ENCODE measurements around the gene RSU1. TPM values are rescaled to one million over a fixed set of nuclear protein-coding genes. Genes with fewer than 3 reads are reported as not detected.

RSU1 gene
- total and polyA plus RNA-seq, 10 of the 15 experiments (the other 5 are each of a cell fraction or from before 2014, with no cell fraction given) = 49.2 to 139 (median 81.3) TPM

DNA sequence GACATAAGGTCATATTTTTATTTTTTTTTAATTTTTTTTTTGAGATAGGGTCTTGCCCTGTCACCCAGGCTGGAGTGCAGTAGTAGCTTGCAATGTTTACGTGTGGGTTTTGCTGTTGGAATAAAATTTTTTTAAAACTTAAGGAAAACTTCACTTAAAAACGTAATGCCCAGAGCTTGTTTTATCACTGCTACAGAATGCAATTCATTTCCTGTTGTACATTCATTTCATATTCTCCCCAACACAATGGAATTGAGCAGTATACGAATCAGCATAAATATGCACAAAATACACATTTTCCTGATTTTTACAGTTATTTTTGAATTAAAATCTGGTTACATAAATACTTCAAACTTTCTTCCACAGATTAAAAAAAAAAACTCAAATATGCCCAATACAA lies 40.3 kb downstream of the RSU1 start:
- SMC1A ChIA-PET (ENCODE audit: uncharacterized antibody, unreplicated experiment) = interaction anchor here (0.9 to 2.6 kb wide), 9 partner anchors 12 to 875 kb away, joined by 3 to 14 read pairs (median 5); no protein-coding TSS in a partner anchor
- in situ Hi-C loops (cut with MboI) = no loop called here
- no peak for ATAC-seq
- DNase-seq (ENCODE audit: low read depth, low spot score) = no peak
- peaks cover 18% of the 10 kb centered on the region for H3K4me1 ChIP-seq (ENCODE audit: control insufficient read depth, insufficient read depth, low read length)
- POLR2A ChIA-PET = no interaction called here
- H3K9me3 ChIP-seq (replicated peaks; ENCODE audit: control insufficient read depth, insufficient read depth, low read length) = no peaks in the 10 kb centered on the region
- 0 out of 4 replicates have a peak, but pooled peaks cover 0 to 6% of the 10 kb centered on the region in 2 experiments for H3K36me3 ChIP-seq (ENCODE audit: control insufficient read depth in 2 of 2, insufficient read depth in 2 of 2, low read length in 1 of 2)
- no peak overlapping the region for H3K4me3 ChIP-seq
- RAD21 ChIA-PET (ENCODE audit: unreplicated experiment) = interaction anchor here (0.6 to 1.8 kb wide), 8 partner anchors 9 to 874 kb away, joined by 3 to 10 read pairs (median 3); no protein-coding TSS in a partner anchor
- intact Hi-C loops (cut with micrococcal nuclease; ENCODE audit: unreplicated experiment) = loop anchor here (1.0 to 10.0 kb wide), 6 partner anchors 262 to 875 kb away; partner anchors contain the start of gene PTER
- no peaks in the 10 kb centered on the region for H3K79me2 ChIP-seq (ENCODE audit: control insufficient read depth, insufficient read depth, low read length)
- no peak for TF ChIP-seq BRCA1 (IDR thresholded peaks at IDR 0.05; ENCODE audit: low read depth, low read length)
- no peak for TF ChIP-seq MEF2B (IDR thresholded peaks at IDR 0.05; ENCODE audit: partially characterized antibody, poor library complexity, severe bottlenecking)
- TF ChIP-seq PAX8 (IDR thresholded peaks at IDR 0.05) = no peak
- no peak for TF ChIP-seq RAD51 (IDR thresholded peaks at IDR 0.05)
- no peak for TF ChIP-seq GABPA (IDR thresholded peaks at IDR 0.05; ENCODE audit: low read depth)
- TF ChIP-seq PBX3 (IDR thresholded peaks at IDR 0.05; ENCODE audit: insufficient replicate concordance, low read depth, low read length) = no peak
- no peak for TF ChIP-seq TAF1 (IDR thresholded peaks at IDR 0.05; ENCODE audit: borderline replicate concordance, low read depth, low read length)
- no peak for TF ChIP-seq CREM (IDR thresholded peaks at IDR 0.05; ENCODE audit: low read depth)
- no peak overlapping the region for H3K9ac ChIP-seq (ENCODE audit: control insufficient read depth, insufficient read depth, low read length)
- H4K20me1 ChIP-seq (ENCODE audit: control insufficient read depth, insufficient read depth) = no peaks in the 10 kb centered on the region
- no peak for FAIRE-seq
- H3K4me2 ChIP-seq (ENCODE audit: control insufficient read depth, insufficient read depth) = no peak overlapping the region
- BruUV-seq (replicated peaks) = no TSS peak
- 71% methylated on average over 3 of the region's 3 CpGs for WGBS (ENCODE audit: insufficient coverage, insufficient replicate concordance, low lambda C conversion rate, missing lambda C conversion rate)
- CTCF ChIA-PET = interaction anchor here (0.6 to 5.2 kb wide), 18 partner anchors 8 to 874 kb away, joined by 3 to 37 read pairs (median 4); partner anchors contain the start of gene RSU1
- H3K27me3 ChIP-seq (replicated peaks in 1 of 2; ENCODE audit: control insufficient read depth in 2 of 2, insufficient read depth in 2 of 2, low read length in 1 of 2) = no peaks in the 10 kb centered on the region
- H2AFZ ChIP-seq (ENCODE audit: control insufficient read depth, low read depth, low read length) = no peak overlapping the region
- H3K27ac ChIP-seq (ENCODE audit: control insufficient read depth, insufficient read depth) = no peak overlapping the region
